NCI-H1436 treated with DMSO at 0.1 percent for 48 hours (cell line): ENCODE results near the gene LNPK.
A peak's percentile ranks its signal among the peaks of the same experiment; 100 is the strongest.
"Not testable (repeated sequence)": the region's sequence is repeated elsewhere in the genome, so short reads cannot be mapped to it uniquely, and the experiment has no call there.

Experiments used
- DNase-seq: peaks from one replicate; lab custom pipeline; 2025; lab: John Stamatoyannopoulos, UW

Gene LNPK, protein sequence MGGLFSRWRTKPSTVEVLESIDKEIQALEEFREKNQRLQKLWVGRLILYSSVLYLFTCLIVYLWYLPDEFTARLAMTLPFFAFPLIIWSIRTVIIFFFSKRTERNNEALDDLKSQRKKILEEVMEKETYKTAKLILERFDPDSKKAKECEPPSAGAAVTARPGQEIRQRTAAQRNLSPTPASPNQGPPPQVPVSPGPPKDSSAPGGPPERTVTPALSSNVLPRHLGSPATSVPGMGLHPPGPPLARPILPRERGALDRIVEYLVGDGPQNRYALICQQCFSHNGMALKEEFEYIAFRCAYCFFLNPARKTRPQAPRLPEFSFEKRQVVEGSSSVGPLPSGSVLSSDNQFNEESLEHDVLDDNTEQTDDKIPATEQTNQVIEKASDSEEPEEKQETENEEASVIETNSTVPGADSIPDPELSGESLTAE

DNA sequence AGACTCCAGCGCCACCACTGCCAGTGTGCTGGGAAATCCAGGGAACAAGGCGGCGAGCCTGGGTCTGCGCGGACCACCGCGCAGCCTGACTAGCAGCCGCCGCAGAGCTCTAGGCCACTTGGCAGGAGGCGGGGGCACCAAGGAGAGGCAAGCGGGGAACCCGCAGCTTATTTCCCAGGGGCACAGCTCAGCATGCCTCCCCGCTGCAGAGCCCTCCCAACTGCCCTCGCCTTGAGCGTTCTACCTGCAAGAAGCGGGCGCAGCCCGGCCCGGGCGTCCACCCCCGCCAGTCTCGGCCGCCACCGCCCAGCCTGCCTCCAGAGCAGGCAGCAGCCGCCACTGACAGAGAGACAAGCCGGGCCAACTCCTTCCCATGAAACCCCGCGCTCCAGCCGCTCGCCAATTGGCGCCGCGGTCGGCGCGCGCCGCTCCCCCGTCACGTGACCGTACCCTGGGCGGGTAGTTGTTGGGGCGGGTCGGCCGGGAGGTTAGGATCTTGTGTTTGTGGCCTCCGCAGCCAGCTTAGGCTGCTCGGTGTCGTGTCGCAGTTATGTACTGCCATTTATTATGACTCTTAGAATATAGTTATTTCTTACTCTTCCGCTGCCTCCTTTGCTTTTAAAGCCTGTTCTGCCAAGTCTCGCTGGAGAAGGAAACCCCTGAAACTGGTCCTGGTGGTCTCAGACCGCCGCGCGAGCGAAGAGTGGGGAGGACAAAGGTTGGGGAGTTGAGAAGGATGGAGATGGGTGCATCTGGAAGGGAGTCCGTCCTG is at the start of gene LNPK:
LNPK (minus strand) TSS at position 352 of the 772 bp plus-strand sequence. CDS start 6,683 bp downstream, outside the sequence.
- DNase-seq, result peak; percentile 47

GRCh38 chr2:176039375-176039774 is 37.3 kb upstream of the LNPK start:
- no peak for DNase-seq

- DNase-seq, result no peak
Measured at GRCh38 chr2:176038694-176039093, 36.6 kb upstream of the LNPK start.

DNA sequence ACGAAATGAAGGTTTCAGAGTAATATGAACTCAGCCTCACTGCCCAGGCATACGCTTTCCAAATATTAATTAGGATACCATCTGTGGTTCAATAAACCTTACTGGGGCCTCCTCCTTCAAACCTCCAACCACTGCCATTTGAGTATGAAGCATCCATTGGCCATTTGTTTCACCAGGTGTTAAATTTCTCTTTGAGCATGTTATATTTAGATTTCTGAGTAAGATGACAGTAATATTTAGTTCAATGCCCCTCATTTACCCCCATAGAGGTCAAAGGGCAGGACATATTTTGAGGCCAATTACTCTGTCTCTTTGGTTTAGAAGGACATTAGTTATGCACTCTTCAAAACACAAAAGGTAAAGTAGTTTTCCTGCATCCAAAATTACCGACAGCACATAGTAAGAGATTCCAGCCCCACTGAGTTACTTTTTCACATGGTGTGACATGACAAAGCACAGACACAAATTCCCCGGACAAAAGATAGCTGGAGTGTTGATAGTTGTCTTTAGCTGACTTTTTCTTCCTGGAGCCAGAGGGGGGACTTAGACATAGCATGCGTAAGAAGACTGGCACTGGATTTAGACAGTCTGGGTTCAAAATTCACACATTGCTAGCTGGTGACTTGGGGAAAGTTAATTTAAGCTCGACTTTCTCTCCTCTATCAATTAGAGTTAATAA is 33.1 kb upstream of the LNPK start:
- DNase-seq, result no peak

GRCh38 chr2:176027806-176028205 is 25.7 kb upstream of the LNPK start:
- no peak for DNase-seq

DNA sequence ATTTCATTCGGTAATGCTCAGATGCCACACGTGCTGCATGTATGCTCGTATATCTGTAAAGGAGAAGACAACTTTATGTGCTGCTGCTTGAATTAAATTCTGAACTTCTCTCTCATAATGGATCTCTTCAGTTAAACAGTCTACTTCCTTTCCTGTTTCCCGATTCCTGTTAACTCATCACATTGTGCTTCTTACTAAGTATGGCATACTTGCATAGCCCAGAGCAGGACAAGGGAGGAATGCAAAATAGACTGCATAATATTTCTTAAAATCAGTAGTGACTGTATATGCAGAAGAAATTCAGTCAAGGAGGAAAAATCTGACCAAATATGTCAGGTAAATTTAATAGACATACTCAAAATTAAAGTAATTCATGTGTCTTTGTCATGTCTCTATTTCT is 23.9 kb upstream of the LNPK start:
- no peak for DNase-seq

DNA sequence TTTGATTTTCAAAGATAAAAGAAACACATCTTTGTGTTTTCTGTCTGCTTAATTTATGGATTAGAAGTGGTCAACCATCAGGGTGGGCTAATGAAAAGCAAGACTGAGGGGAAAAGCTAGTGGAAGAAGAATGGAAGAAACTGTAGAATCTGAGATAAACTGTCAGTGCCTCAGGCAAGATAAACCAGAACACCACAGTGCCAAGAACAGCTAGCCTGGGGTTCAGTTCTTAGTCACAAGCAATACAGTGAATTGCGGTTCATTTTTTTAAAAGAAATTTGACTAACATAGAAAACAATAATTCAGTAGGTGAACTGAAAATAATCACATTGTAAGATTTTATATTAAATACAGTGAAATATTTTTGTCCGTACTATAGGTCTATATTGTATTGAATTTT is 22.0 kb upstream of the LNPK start:
- DNase-seq, result no peak

GRCh38 chr2:176022048-176022447 is 20.0 kb upstream of the LNPK start:
- no peak for DNase-seq

DNA sequence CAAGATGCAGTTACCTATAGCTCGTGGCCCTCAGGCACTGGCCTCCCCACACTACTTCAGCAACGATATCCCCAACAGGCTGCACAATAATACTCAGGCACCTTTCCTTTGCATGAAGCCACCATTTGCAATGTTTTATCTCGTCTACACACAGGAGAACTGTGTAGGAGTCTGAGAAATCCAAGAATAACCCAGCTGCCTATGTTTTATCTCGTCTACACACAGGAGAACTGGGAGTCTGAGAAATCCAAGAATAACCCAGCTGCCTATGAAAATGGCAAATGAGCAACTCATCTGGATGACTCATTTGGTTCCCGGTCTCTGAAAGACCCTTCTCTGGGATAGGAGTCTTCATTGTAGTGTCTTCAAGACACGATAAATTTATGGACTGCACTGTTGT is 18.3 kb upstream of the LNPK start:
- DNase-seq, result no peak

- DNase-seq, result no peak
Measured at GRCh38 chr2:176018708-176019107, 16.6 kb upstream of the LNPK start.

- no peak for DNase-seq
Measured at GRCh38 chr2:176009445-176009844, 7.4 kb upstream of the LNPK start.

DNA sequence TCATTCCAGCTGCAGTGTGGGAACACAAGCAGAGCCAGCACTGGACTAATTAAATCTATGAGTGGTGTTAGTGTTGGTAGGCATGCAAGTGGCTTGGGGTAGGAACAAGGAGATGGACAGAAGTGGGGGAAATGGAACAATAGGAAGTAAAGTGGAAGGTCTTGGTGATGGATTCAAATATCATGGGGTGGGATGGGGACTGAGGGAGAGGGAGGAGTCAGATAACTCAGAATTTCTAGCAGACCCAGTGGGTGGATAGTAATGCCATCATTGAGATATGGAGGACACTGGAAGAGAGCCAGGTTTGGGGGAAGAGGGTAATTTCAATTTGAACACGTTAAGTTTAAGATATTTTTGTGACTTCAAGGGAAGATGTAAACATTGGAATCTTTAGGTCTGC is 2.9 kb upstream of the LNPK start:
- no peak for DNase-seq

DNA sequence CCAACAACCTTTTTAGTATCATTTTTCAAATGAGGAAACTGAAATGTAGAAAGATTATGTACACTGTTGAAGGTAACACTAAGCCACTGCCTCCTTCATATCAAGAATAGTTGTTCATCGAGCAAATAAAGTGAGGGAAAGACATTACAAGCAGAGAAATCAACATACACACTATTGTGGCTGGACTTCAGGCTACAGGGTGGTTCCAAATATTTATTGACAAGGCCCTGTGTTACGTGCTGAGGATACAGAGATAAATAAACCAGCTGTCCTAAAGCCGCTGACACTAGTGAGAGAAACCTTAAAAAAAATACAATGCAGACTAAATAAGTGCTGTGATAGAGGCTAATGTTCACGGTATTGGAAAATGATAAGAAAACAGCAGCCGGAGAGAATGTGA is 1.9 kb upstream of the LNPK start:
- no peak for DNase-seq

DNA sequence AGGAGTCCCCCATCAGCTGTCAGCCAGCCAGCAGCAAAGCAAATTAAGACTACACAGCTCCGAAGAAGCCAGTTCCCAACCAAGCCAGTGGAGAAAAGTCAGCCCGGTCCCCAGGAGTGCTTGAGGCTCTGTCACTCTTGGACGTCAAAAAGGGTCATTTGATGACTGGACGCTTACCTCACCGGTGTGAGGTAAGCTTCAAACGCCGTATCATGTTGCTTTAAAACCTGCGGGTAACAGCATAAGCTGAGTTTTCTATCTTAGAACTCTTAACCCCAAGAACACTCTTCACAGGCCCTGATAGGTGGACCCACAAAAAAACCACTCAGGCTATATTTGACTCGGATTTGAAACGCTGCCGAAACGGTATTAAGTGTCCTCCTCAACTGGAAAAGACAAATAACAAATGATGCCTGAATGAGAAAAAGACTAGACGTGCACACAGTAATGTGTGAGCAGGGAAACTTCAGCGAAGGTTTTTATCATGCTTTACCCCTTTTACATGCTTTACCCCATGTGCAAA is 682 bp upstream of the LNPK start:
- DNase-seq, result no peak

GRCh38 chr2:176001281-176001915 is 669 bp downstream of the LNPK start:
- no peak for DNase-seq

- no peak for DNase-seq
Measured at GRCh38 chr2:175999283-175999819, 2.7 kb downstream of the LNPK start.

DNA sequence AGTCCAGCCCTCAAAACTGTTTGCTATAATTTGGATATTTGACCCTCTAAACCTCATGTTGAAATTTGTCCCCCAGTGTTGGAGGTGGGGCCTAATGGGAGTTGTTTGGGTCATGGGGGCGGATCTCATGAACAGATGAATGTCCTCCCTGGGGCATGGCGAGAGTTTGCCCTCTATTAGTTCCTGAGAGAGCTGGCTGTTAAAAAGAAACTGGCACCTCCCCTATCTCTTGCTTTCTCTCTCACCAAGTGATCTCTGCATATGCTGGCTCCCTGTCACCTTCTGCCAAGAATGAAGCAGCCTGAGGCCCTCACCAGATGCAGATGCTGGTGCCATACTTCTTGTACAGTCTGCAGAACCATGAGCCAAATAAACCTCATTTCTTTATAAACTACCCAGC is 12.0 kb downstream of the LNPK start:
- no peak for DNase-seq

DNA sequence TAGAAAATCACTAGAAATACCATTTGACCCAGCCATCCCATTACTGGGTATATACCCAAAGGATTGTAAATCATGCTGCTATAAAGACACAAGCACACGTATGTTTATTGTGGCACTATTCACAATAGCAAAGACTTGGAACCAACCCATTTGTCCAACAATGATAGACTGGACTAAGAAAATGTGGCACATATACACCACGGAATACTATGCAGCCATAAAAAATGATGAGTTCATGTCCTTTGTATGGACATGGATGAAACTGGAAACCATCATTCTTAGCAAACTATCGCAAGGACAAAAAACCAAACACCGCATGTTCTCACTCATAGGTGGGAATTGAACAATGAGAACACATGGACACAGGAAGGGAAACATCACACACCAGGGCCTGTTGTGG is 14.9 kb downstream of the LNPK start:
- DNase-seq, result not testable (repeated sequence)

DNA sequence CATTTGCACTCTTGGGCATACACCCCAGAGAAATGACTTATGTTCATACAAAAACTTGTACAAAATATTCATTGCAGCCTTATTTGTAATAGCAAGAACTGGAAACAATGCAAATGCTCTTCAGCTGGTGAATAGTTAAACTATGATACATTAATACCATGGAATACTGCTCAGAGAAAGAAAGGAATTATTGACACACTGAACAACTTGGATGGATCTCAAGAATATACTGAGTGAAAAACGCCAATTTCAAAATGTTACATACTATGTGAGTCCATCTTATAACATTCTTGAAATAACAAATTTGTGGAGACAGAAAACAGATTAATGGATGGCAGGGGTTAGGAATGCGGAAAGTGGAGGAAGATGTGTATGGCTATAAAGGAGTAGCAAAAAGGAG is 17.2 kb downstream of the LNPK start:
- DNase-seq, result no peak

DNA sequence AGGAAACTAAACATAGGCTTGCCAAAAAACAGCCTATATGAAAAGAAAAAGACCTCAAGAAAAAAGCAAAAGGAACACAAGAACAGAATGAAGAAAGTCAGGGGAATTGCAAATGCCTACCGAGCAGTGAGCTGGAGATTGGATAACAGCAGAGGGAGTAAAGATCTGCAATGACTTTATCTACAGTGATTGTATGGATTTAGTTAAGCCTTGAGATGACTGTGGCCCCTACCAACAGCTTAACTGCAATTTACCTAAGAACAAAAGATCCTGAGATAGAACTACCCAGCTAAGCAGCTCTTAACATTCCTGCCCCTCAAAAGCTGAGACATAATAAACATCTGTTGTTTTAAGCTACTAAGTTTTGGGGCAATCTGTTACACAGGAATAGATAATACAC is 20.5 kb downstream of the LNPK start:
- DNase-seq, result no peak

- no peak for DNase-seq
Measured at GRCh38 chr2:175976391-175977157, 25.5 kb downstream of the LNPK start.
